HepG2 (cell line): Measurements from ENCODE around the gene DPY30. TPM values are rescaled to one million over a fixed set of nuclear protein-coding genes. Genes with fewer than 3 reads are reported as not detected.

Source experiments
- polyA plus RNA-seq, 8 experiments: library from polyadenylated mRNA; depleted of rRNA in 3 of 8; stranded (reverse) in 7 of 8; unstranded in 1 of 8; fragments of >200 nt; fragmentation: Illumina TruSeq in 4 of 8; extraction: Trizol in 4 of 8; gene quantifications; 2 replicates each; pipeline versions ENCODE4 v1.2.1 to v1.2.3, GENCODE V29; 2011 to 2016; ENCODE audit warnings: low read depth in 4 of 8, missing spikeins in 1 of 8, mixed read lengths in 1 of 8; ENCODE audit not compliant: insufficient read depth in 1 of 8
- total RNA-seq, 5 experiments: library from RNA; depleted of rRNA; stranded (reverse); fragments of >200 nt; fragmentation: Illumina TruSeq; extraction: Trizol; gene quantifications; 2 replicates each; pipeline ENCODE4 v1.2.3, GENCODE V29; 2016; ENCODE audit warnings: low read depth in 1 of 5

Gene DPY30
- total and polyA plus RNA-seq, 2 of the 13 experiments (the other 11 are each of a cell fraction or from before 2014, with no cell fraction given), result 98.1 to 118 TPM

Other genes with a start within 250 kb of the DPY30 start
- gene MEMO1, start 28.8 kb downstream of the DPY30 start, total RNA-seq (2016; rRNA removed; fragmentation: Illumina TruSeq; extraction: Trizol), result 68.0 and 69.8 TPM in 2 replicates
- gene MEMO1, start 28.8 kb downstream of the DPY30 start, polyA plus RNA-seq (2011; rRNA removed), result 69.3 and 81.6 TPM in 2 replicates
- gene SPAST, start 23.8 kb upstream of the DPY30 start, total RNA-seq (2016; rRNA removed; fragmentation: Illumina TruSeq; extraction: Trizol), result 40.4 and 41.5 TPM in 2 replicates
- gene SPAST, start 23.8 kb upstream of the DPY30 start, polyA plus RNA-seq (2011; rRNA removed), result 8.1 and 11.5 TPM in 2 replicates
- 25.7 and 26.0 TPM in 2 replicates for gene SLC30A6, start 126.1 kb upstream of the DPY30 start, total RNA-seq (2016; rRNA removed; fragmentation: Illumina TruSeq; extraction: Trizol)
- gene SLC30A6, start 126.1 kb upstream of the DPY30 start, polyA plus RNA-seq (2011; rRNA removed), result 19.8 and 26.1 TPM in 2 replicates
- 0.06 and 0.15 TPM in 2 replicates for gene NLRC4, start 225.1 kb upstream of the DPY30 start, total RNA-seq (2016; rRNA removed; fragmentation: Illumina TruSeq; extraction: Trizol)
- 0.29 and 0.34 TPM in 2 replicates for gene NLRC4, start 225.1 kb upstream of the DPY30 start, polyA plus RNA-seq (2011; rRNA removed)
- 39.1 and 43.9 TPM in 2 replicates for gene YIPF4, start 238.1 kb upstream of the DPY30 start, total RNA-seq (2016; rRNA removed; fragmentation: Illumina TruSeq; extraction: Trizol)
- 16.0 and 19.0 TPM in 2 replicates for gene YIPF4, start 238.1 kb upstream of the DPY30 start, polyA plus RNA-seq (2011; rRNA removed)